Adipocyte (in vitro differentiated cells): ENCODE results near the gene PPP2R1B.
"Not testable (repeated sequence)": the region's sequence is repeated elsewhere in the genome, so short reads cannot be mapped to it uniquely, and the experiment has no call there.

Source experiments
- DNase-seq: peaks from one replicate; pipeline ENCODE4 v3.0.0-alpha.2; 2015; ENCODE audit warnings: low read depth
- H3K27me3 ChIP-seq: replicated peaks from 2 replicates; pipeline ENCODE4 v1.7.0; 2013; ENCODE audit warnings: mild to moderate bottlenecking, low read length, moderate library complexity; ENCODE audit not compliant: control insufficient read depth, insufficient read depth
- H3K36me3 ChIP-seq: 2 replicates; pipeline ENCODE4 v1.7.0; 2013; ENCODE audit warnings: low read length, mild to moderate bottlenecking, moderate library complexity; ENCODE audit not compliant: control insufficient read depth, insufficient read depth, severe bottlenecking
- H3K4me1 ChIP-seq: 2 replicates; pipeline ENCODE4 v1.7.0; 2013; ENCODE audit warnings: mild to moderate bottlenecking, low read length, moderate library complexity; ENCODE audit not compliant: control insufficient read depth, insufficient read depth
- H3K4me3 ChIP-seq: 2 replicates; pipeline ENCODE4 v1.7.0; 2013; ENCODE audit warnings: mild to moderate bottlenecking, low read length, moderate library complexity
- H3K9ac ChIP-seq: 2 replicates; pipeline ENCODE4 v1.7.0; 2013; ENCODE audit warnings: mild to moderate bottlenecking, low read length, moderate library complexity
- H3K9me3 ChIP-seq: 2 replicates; pipeline ENCODE4 v1.7.0; 2013; ENCODE audit warnings: mild to moderate bottlenecking, low read length, moderate library complexity; ENCODE audit not compliant: control insufficient read depth

Gene PPP2R1B

GRCh38 chr11:111722501-111722900 is 43.7 kb downstream of the PPP2R1B start:
- DNase-seq: no peak
- Histone ChIP-seq H3K9me3 (no peaks in the 10 kb centered on the region), H3K4me1 (peaks cover 19% of the 10 kb centered on the region), H3K9ac (no peak overlapping the region), H3K4me3 (no peak overlapping the region), H3K36me3 (peaks cover 97% of the 10 kb centered on the region), H3K27me3 (no peaks in the 10 kb centered on the region)

- H3K27me3 ChIP-seq: no peaks in the 10 kb centered on the region
- no peak for DNase-seq
- H3K9me3 ChIP-seq: no peaks in the 10 kb centered on the region
- no peak overlapping the region for H3K9ac ChIP-seq
- H3K4me3 ChIP-seq: no peak overlapping the region
- peaks cover 81% of the 10 kb centered on the region for H3K36me3 ChIP-seq
- peaks cover 19% of the 10 kb centered on the region for H3K4me1 ChIP-seq
Observed at GRCh38 chr11:111720801-111721494, 45.2 kb downstream of the PPP2R1B start.

GRCh38 chr11:111719379-111719778 is 46.8 kb downstream of the PPP2R1B start:
- Histone ChIP-seq H3K9me3 (no peaks in the 10 kb centered on the region), H3K9ac (no peak overlapping the region), H3K27me3 (no peaks in the 10 kb centered on the region), H3K4me1 (peaks cover 19% of the 10 kb centered on the region), H3K36me3 (peaks cover 78% of the 10 kb centered on the region), H3K4me3 (no peak overlapping the region)
- DNase-seq: peak; percentile 32

GRCh38 chr11:111718859-111719258 is 47.3 kb downstream of the PPP2R1B start:
- no peaks in the 10 kb centered on the region for H3K27me3 ChIP-seq
- DNase-seq: no peak

GRCh38 chr11:111718436-111718835 is 47.8 kb downstream of the PPP2R1B start:
- peaks cover 19% of the 10 kb centered on the region for H3K4me1 ChIP-seq
- no peaks in the 10 kb centered on the region for H3K27me3 ChIP-seq
- peak; percentile 54 for DNase-seq
- H3K4me3 ChIP-seq: no peak overlapping the region
- no peaks in the 10 kb centered on the region for H3K9me3 ChIP-seq
- H3K9ac ChIP-seq: no peak overlapping the region
- peaks cover 76% of the 10 kb centered on the region for H3K36me3 ChIP-seq

More at GRCh38 chr11:111718859-111719258, 47.3 kb downstream of the PPP2R1B start:
- H3K4me3 ChIP-seq: no peak overlapping the region
- peaks cover 78% of the 10 kb centered on the region for H3K36me3 ChIP-seq
- H3K4me1 ChIP-seq: peaks cover 19% of the 10 kb centered on the region
- no peak overlapping the region for H3K9ac ChIP-seq
- no peaks in the 10 kb centered on the region for H3K9me3 ChIP-seq

- Histone ChIP-seq H3K4me1 (peaks cover 19% of the 10 kb centered on the region), H3K36me3 (peaks cover 76% of the 10 kb centered on the region)
- not testable (repeated sequence) for DNase-seq, H3K27me3 ChIP-seq, H3K9ac ChIP-seq, H3K9me3 ChIP-seq, H3K4me3 ChIP-seq
Observed at GRCh38 chr11:111717660-111718059, 48.5 kb downstream of the PPP2R1B start.

- peaks cover 73% of the 10 kb centered on the region for H3K36me3 ChIP-seq
- no peak for DNase-seq
- H3K4me3 ChIP-seq: no peak overlapping the region
- H3K27me3 ChIP-seq: no peaks in the 10 kb centered on the region
- H3K9me3 ChIP-seq: no peaks in the 10 kb centered on the region
- peaks cover 19% of the 10 kb centered on the region for H3K4me1 ChIP-seq
- H3K9ac ChIP-seq: no peak overlapping the region
Observed at GRCh38 chr11:111715142-111715816, 50.9 kb downstream of the PPP2R1B start.

- peaks cover 73% of the 10 kb centered on the region for H3K36me3 ChIP-seq
- no peaks in the 10 kb centered on the region for H3K9me3 ChIP-seq
- no peaks in the 10 kb centered on the region for H3K27me3 ChIP-seq
- H3K4me3 ChIP-seq: no peak overlapping the region
- peaks cover 17% of the 10 kb centered on the region for H3K4me1 ChIP-seq
- H3K9ac ChIP-seq: no peak overlapping the region
- no peak for DNase-seq
Observed at GRCh38 chr11:111714522-111714921, 51.7 kb downstream of the PPP2R1B start.

GRCh38 chr11:111707691-111708067 is 58.5 kb downstream of the PPP2R1B start:
- Histone ChIP-seq H3K27me3 (no peaks in the 10 kb centered on the region), H3K9me3 (no peaks in the 10 kb centered on the region), H3K36me3 (peaks cover 90% of the 10 kb centered on the region), H3K4me3 (no peak overlapping the region), H3K4me1 (peaks cover 19% of the 10 kb centered on the region), H3K9ac (no peak overlapping the region)
- DNase-seq: no peak

GRCh38 chr11:111707039-111707690 is 59.0 kb downstream of the PPP2R1B start:
- Histone ChIP-seq H3K27me3 (no peaks in the 10 kb centered on the region), H3K9ac (no peak overlapping the region), H3K36me3 (peaks cover 90% of the 10 kb centered on the region), H3K4me3 (peak overlapping the region; percentile 15), H3K9me3 (no peaks in the 10 kb centered on the region), H3K4me1 (peaks cover 19% of the 10 kb centered on the region)
- DNase-seq: peak; percentile 97

- no peak for DNase-seq
- Histone ChIP-seq H3K4me1 (peaks cover 34% of the 10 kb centered on the region), H3K9me3 (no peaks in the 10 kb centered on the region), H3K36me3 (peaks cover 80% of the 10 kb centered on the region), H3K9ac (no peak overlapping the region), H3K27me3 (no peaks in the 10 kb centered on the region), H3K4me3 (no peak overlapping the region)
Observed at GRCh38 chr11:111703576-111703975, 62.6 kb downstream of the PPP2R1B start.
